ENCODE results near the gene SGSM1.

SGSM1 gene

DNA sequence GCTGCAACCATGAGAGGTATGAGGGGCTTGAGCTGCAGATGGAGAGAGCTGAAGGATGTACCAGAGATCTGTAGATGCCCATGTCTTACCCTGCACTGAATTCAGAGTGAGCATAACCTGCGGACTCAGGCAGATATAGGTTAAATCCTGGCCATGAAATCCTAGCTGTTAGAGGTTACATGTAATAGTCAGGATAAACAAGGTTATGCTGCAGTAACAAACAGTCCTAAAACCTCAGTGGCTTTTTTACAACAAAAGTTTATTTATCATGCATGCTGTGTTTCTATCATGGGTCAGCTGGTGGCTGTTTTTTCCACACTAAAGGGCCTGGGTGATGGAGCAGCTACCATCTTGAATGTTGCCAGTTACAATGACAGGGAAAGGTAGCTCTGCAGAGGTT lies 70.7 kb downstream of the SGSM1 start:
- TF ChIP-seq, protein P1, sequence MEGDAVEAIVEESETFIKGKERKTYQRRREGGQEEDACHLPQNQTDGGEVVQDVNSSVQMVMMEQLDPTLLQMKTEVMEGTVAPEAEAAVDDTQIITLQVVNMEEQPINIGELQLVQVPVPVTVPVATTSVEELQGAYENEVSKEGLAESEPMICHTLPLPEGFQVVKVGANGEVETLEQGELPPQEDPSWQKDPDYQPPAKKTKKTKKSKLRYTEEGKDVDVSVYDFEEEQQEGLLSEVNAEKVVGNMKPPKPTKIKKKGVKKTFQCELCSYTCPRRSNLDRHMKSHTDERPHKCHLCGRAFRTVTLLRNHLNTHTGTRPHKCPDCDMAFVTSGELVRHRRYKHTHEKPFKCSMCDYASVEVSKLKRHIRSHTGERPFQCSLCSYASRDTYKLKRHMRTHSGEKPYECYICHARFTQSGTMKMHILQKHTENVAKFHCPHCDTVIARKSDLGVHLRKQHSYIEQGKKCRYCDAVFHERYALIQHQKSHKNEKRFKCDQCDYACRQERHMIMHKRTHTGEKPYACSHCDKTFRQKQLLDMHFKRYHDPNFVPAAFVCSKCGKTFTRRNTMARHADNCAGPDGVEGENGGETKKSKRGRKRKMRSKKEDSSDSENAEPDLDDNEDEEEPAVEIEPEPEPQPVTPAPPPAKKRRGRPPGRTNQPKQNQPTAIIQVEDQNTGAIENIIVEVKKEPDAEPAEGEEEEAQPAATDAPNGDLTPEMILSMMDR (IDR thresholded peaks at IDR 0.05; ENCODE audit: borderline replicate concordance, insufficient read depth, low read depth, low read length) = no peak

DNA sequence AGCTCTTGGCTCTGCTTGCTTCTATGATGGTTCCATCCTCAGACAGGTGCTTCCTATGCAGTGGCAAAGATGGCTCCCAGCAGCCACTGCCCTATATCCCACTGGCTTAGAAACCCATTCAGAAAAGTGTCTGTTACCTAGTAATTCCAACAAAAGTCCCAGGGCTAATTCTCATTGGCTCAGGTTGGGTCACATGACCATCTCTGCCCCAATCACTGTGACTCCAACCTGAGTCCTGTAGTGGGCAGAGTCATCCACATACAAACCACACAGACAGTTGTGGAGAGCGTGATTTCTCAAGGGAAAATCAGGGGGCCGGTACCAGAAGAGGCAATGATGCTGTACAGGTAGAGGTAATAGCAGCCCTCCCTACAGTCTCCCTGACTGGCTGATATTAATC lies 73.0 kb downstream of the SGSM1 start:
- TF ChIP-seq, protein P1 (IDR thresholded peaks at IDR 0.05; ENCODE audit: borderline replicate concordance, insufficient read depth, low read depth, low read length) = no peak
- H3K4me3 ChIP-seq (ENCODE audit: low read depth, low read length) = no peak overlapping the region

More for the DNA sequence above, 70.7 kb downstream of the SGSM1 start:
- H3K4me3 ChIP-seq (ENCODE audit: low read depth, low read length) = no peak overlapping the region

DNA sequence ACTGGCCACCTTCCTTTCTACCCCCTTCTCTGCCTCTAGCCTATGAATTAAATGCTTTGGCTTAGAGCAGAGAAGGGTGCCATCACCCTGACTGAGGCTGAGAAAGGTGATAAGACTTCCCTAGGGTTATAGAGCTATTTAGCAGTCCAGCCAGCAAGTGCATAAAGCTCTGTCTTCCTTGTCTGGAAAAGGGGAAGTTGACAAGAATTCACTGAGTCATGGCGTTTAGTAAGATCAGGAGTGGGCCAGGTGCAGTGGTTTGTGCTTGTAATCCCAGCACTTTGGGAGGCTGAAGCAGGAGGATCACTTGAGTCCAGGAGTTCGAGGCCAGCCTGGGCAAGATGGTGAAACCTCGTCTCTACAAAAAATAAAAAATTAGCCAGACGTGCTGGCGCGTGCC lies 77.4 kb downstream of the SGSM1 start:
- no peak overlapping the region for H3K4me3 ChIP-seq (ENCODE audit: low read depth, low read length)
- TF ChIP-seq, protein P1 (IDR thresholded peaks at IDR 0.05; ENCODE audit: borderline replicate concordance, insufficient read depth, low read depth, low read length) = no peak

DNA sequence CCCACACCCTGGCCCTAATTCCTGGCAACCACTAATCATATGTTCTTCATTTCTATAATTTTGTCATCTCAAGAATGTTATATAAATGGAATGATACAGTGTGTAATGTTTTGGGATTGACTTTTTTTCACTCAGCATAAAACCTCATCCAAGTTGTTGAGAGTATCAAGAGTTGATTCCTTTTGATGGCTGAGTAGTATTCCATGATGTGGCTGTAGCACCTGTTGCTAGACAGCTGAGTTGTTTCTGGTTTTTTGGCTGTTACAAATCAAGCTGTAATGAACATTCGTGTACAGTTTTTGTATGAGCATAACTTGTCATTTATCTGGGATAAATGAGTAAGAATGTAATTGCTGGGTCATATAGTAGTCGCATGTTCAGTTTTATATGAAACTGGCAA lies 81.2 kb downstream of the SGSM1 start:
- TF ChIP-seq, protein P1 (IDR thresholded peaks at IDR 0.05; ENCODE audit: borderline replicate concordance, insufficient read depth, low read depth, low read length) = no peak

DNA sequence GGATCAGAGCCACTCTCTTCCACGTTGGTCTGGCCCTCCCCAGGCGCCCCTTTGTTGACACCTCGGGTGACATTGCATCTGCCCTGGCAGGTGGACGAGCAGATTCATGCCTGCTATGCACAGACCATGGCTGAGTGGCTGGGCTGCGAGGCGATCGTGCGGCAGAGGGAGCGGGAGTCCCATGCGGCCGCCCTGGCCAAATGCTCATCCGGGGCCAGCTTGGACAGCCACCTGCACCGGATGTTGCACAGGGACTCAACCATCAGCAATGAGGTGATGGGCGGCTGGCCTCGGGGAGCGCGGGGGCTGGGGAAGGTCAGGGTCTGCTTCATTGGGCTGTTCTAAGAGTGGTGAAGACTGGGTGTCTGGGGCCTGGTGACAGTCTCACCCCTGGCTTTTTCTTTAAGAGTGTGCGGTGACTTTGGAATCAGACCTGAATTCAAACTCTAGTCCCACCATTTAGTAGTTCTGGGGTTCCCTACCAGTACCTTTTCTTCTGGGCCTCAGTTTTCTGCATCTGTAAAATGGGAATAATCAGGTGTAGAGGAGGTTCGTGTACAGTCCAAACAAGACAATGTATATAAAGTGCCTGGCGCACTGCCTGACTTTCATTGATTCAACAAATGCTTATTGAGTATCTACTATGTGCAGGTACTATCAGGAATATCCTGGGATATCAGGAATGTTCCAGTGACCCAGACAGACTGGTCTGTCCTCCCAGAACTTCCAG lies 87.5 kb downstream of the SGSM1 start:
- H3K4me3 ChIP-seq (ENCODE audit: low read depth, low read length) = no peak overlapping the region
- TF ChIP-seq, protein P1 (IDR thresholded peaks at IDR 0.05; ENCODE audit: borderline replicate concordance, insufficient read depth, low read depth, low read length) = no peak

More for the DNA sequence above, 81.2 kb downstream of the SGSM1 start:
- H3K4me3 ChIP-seq (ENCODE audit: low read depth, low read length) = no peak overlapping the region

DNA sequence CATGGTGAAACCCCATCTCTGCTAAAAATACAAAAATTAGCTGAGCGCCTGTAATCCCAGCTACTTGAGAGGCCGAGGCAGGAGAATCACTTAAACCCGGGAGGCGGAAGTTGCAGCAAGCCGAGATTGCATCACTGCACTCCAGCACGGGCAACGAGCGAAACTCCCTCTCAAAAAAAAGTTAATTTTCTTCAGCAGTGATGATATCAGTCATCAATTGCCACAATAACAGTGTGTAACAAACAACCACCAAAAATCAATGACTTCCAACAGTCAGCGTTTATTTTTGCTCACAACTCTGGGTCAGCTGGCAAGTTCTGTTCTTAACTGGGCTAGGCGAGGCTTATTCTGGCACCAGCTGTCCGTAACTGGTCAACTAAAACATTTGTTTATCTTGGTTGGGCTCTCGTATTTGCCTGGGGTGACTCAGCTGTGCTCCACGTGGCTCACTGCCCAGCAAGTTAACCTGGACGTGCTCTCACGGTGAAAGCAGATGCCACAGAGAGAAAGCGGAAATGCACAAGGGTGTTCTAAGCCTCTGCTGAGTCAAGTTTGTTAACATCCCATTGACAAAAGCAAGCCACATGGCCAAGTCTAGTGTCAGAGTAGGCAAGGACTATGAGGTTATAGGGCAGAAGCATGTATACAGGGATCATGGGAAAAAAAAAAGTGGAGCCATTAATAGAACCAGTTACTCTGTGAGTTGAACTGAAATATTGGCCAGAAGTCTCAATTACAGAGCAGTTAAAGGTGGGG lies 88.4 kb downstream of the SGSM1 start:
- no peak overlapping the region for H3K4me3 ChIP-seq (ENCODE audit: low read depth, low read length)
- TF ChIP-seq, protein P1 (IDR thresholded peaks at IDR 0.05; ENCODE audit: borderline replicate concordance, insufficient read depth, low read depth, low read length) = no peak

DNA sequence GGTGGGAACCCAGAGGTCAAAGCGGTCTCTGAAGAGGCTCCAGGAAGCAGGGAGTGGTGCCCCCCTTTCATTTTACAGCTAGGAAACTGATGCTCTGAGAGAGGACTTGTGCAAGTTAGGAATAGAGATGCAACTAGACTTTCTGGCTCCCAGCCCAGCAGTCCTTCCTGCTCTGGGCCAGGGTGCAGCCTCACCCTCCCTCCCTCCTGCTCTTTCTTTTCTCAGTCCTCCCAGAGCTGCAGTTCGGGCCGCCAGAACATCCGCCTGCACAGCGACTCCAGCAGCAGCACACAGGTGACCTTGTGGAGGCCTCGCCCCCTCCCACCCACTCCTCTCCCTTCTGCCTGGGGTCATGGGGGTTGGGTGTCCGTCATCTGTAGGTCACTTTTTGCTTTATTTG lies 89.0 kb downstream of the SGSM1 start:
- H3K4me3 ChIP-seq (ENCODE audit: low read depth, low read length) = no peak overlapping the region
- TF ChIP-seq, protein P1 (IDR thresholded peaks at IDR 0.05; ENCODE audit: borderline replicate concordance, insufficient read depth, low read depth, low read length) = no peak
